Gastrocnemius medialis (tissue), 4 donors: ENCODE measurements around the gene DIP2C.

ENCODE experiments used
- CTCF ChIP-seq, 5 experiments: fragments of 450-650 bp in 3 of 5; fragments of 200-600 bp in 2 of 5; sonication (generic) in 2 of 5; IDR thresholded peaks in 4 of 5; conservative IDR thresholded peaks in 1 of 5; 1 replicate in 4 of 5; 2 replicates in 1 of 5; pipeline ENCODE4 v1.5.1; 2016 to 2019; ENCODE audit warnings: antibody characterized with exemption in 5 of 5, mild to moderate bottlenecking in 3 of 5, moderate library complexity in 3 of 5
- POLR2A ChIP-seq, 2 donors: fragments of 450-650 bp; IDR thresholded peaks; one replicate each; pipeline ENCODE4 v1.6.1; 2017; ENCODE audit warnings: antibody characterized with exemption in 2 of 2, mild to moderate bottlenecking in 2 of 2, moderate library complexity in 2 of 2

GRCh38 chr10:600234-600633 lies 89.2 kb downstream of the DIP2C start:
- no peak for TF ChIP-seq POLR2A (IDR thresholded peaks at IDR 0.05)
- TF ChIP-seq CTCF (IDR thresholded peaks at IDR 0.05 in 4 of 5, conservative IDR thresholded peaks at IDR 0.05 in 1 of 5) = no peak
